ENCODE measurements around the gene SLC15A4.

DNA sequence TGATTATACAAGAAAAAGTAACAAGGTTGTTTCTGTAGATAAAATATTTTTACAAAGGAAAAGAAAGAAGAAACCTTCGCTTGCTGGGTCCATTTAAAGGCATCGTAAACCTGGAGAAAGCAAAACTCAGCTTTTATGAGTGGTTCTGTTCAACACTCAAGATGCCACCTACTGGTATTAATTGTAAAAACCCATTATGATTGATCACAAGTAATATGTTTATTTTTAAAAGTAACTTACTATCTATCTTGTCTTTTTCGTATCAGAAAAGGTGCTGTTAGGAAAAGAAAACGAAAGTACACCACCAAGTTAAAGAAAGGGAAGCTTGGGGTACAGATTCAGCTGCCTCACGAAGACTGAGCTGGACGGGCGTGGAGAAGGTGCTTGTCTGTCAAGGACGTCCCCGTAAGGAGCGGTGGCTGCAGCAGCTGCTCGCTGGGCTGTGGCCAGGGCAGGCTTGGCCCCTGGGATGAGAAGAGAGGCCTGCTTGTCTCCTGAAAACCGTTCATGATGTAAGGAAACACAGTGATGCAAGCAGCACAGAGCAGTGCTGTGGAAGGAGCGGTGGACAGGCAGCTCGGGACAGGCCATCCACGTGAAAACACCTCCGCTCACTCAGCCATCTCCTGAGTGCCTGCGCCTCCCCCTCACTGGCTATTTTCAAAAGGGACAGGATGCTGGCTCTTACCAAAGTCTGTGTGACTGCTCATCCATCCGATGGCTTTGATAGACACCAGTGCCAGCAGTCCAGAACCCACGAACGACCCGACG is 25.0 kb downstream of the SLC15A4 start:
- no peak for TF ChIP-seq HDAC2 (IDR thresholded peaks at IDR 0.05)
- no peak for TF ChIP-seq POLR2AphosphoS2 (conservative IDR thresholded peaks at IDR 0.05; ENCODE audit: low read length)
- no peak for TF ChIP-seq MAZ (IDR thresholded peaks at IDR 0.05; ENCODE audit: borderline replicate concordance, low read depth, low read length)
